Measurements from ENCODE around the gene CFAP43. TPM values are rescaled to one million over a fixed set of nuclear protein-coding genes. Genes with fewer than 3 reads are reported as not detected.

Gene CFAP43
- total and polyA plus RNA-seq, 9 of the 15 experiments (the other 6 are each of a cell fraction or from before 2014, with no cell fraction given): 0.07 to 0.86 (median 0.11) TPM; not detected in 1

GRCh38 chr10:104122225-104123107 is 109.7 kb downstream of the CFAP43 start:
- POLR2A ChIA-PET: interaction anchor here (0.6 to 2.3 kb wide), 8 partner anchors 13 to 731 kb away, joined by 3 to 10 read pairs (median 4); no protein-coding TSS in a partner anchor
- ATAC-seq (peak; percentile 19), DNase-seq (ENCODE audit: extremely low read depth in 1 of 4, low spot score in 3 of 4) (peak in 2 of 4 experiments; percentile 10 to 30), FAIRE-seq (peak; percentile 65)
- Histone ChIP-seq H3K4me1 (replicated peaks in 1 of 2; ENCODE audit: control insufficient read depth in 2 of 2, insufficient read depth in 2 of 2, low read length in 2 of 2) (peaks cover 0 to 7% of the 10 kb centered on the region in 2 experiments; a peak in 1 of 5 replicates), H3K27ac (ENCODE audit: extremely low read depth, low read depth, low read length) (peak overlapping the region; percentile 81), H4K20me1 (replicated peaks; ENCODE audit: control insufficient read depth, insufficient read depth, low read length) (no peaks in the 10 kb centered on the region), H3K27me3 (ENCODE audit: control insufficient read depth in 2 of 2, insufficient read depth in 2 of 2, low read length in 2 of 2) (no peaks in the 10 kb centered on the region), H3K79me2 (ENCODE audit: control insufficient read depth, insufficient read depth, low read length) (peaks cover 9% of the 10 kb centered on the region; the same call in 1 of the 3 replicates), H3K9me1 (ENCODE audit: control insufficient read depth, insufficient read depth, low read length) (no peaks in the 10 kb centered on the region), H3K9me3 (replicated peaks; ENCODE audit: control insufficient read depth, insufficient read depth, low read depth, low read length) (no peaks in the 10 kb centered on the region), H3K4me2 (ENCODE audit: insufficient read depth, low read length) (peak overlapping the region; percentile 88), H3K36me3 (ENCODE audit: control insufficient read depth, insufficient read depth, low read length) (peaks cover 10% of the 10 kb centered on the region; the same call in 1 of the 3 replicates), H3K4me3 (peak overlapping the region; percentile 64), H3K9ac (ENCODE audit: insufficient read depth in 1 of 2, low read depth in 2 of 2, low read length in 2 of 2) (peak overlapping the region; percentile 89 to 94), H2AFZ (ENCODE audit: low read depth, low read length) (peak overlapping the region; percentile 89)
- CTCF ChIA-PET (ENCODE audit: low intra/inter-chr PET ratio): interaction anchor here (0.6 kb wide), 1 partner anchor 410 kb away, joined by 3 read pairs; no protein-coding TSS in a partner anchor
- BruUV-seq (replicated peaks): TSS peak; percentile 80
- 9% methylated on average over 14 of the region's 23 CpGs for WGBS (ENCODE audit: insufficient coverage, low coverage, missing lambda C conversion rate)
- intact Hi-C loops (cut with micrococcal nuclease): loop anchor here (2.0 to 5.0 kb wide), 6 partner anchors 85 to 234 kb away; partner anchors contain the start of genes CFAP58, SLK and STN1
- in situ Hi-C loops (cut with MboI): no loop called here
- TF ChIP-seq HIVEP1 (CRISPR knock-in tag; IDR thresholded peaks at IDR 0.05): no peak
- TF ChIP-seq POLR2B (IDR thresholded peaks at IDR 0.05; ENCODE audit: low read depth, partially characterized antibody): peak; percentile 69
- TF ChIP-seq PBX2 (CRISPR knock-in tag; IDR thresholded peaks at IDR 0.05; ENCODE audit: low read depth): no peak
- TF ChIP-seq PBX2 (tag; conservative IDR thresholded peaks at IDR 0.05; ENCODE audit: low read depth): 0 out of 2 replicates have a peak, but pooled peaks have one; percentile 1
- TF ChIP-seq MAZ (CRISPR knock-in tag; conservative IDR thresholded peaks at IDR 0.05 in 1 of 2, IDR thresholded peaks at IDR 0.05 in 1 of 2): 0 out of 4 replicates have a peak, but pooled peaks of 1 of the 2 experiments have one; percentile 15
- no peak for TF ChIP-seq SIRT6 (IDR thresholded peaks at IDR 0.05; ENCODE audit: low read depth, low read length)
- peak; percentile 26; the same call in 1 of the 2 replicates for TF ChIP-seq TOE1 (IDR thresholded peaks at IDR 0.05; ENCODE audit: borderline replicate concordance)
- no peak for TF ChIP-seq TOE1 (CRISPR knock-in tag; IDR thresholded peaks at IDR 0.05; ENCODE audit: borderline replicate concordance, low read depth)
- TF ChIP-seq TAF7 (tag; IDR thresholded peaks at IDR 0.05): peak; percentile 85
- peak; percentile 57 for TF ChIP-seq TAF9B (IDR thresholded peaks at IDR 0.05; ENCODE audit: partially characterized antibody)
- 0 out of 4 replicates have a peak, but pooled peaks of 1 of the 2 experiments have one; percentile 28 for TF ChIP-seq UBTF (IDR thresholded peaks at IDR 0.05; ENCODE audit: borderline replicate concordance in 1 of 2, low read depth in 2 of 2, low read length in 2 of 2)
- no peak for TF ChIP-seq NR2C2 (CRISPR knock-in tag; IDR thresholded peaks at IDR 0.05)
- no peak; the same call in 1 of the 2 replicates for TF ChIP-seq NR2C2 (tag; IDR thresholded peaks at IDR 0.05)
- TF ChIP-seq NFRKB (IDR thresholded peaks at IDR 0.05; ENCODE audit: low read depth): peak; percentile 41; the same call in 1 of the 2 replicates
